ENCODE results near the gene MTMR3.
"Not testable (repeated sequence)": the region's sequence is repeated elsewhere in the genome, so short reads cannot be mapped to it uniquely, and the experiment has no call there.

DNA sequence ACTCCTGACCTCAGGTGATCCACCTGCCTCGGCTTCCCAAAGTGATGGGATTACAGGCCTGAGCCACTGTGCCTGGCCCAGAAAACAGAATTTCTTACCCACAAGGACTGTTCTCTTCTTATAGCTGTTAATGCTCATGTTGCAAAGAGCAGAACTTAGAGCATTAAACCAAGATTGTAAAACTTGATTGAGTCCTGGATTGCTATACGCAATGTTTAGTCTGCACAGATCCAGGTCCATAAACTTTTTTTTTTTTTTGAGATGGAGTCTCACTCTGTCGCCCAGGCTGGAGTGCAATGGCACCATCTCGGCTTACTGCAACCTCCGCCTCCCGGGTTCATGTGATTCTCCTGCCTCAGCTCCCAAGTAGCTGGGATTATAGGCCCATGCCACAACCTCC, 178.1 kb downstream of the MTMR3 start:
- TF ChIP-seq, protein P1, sequence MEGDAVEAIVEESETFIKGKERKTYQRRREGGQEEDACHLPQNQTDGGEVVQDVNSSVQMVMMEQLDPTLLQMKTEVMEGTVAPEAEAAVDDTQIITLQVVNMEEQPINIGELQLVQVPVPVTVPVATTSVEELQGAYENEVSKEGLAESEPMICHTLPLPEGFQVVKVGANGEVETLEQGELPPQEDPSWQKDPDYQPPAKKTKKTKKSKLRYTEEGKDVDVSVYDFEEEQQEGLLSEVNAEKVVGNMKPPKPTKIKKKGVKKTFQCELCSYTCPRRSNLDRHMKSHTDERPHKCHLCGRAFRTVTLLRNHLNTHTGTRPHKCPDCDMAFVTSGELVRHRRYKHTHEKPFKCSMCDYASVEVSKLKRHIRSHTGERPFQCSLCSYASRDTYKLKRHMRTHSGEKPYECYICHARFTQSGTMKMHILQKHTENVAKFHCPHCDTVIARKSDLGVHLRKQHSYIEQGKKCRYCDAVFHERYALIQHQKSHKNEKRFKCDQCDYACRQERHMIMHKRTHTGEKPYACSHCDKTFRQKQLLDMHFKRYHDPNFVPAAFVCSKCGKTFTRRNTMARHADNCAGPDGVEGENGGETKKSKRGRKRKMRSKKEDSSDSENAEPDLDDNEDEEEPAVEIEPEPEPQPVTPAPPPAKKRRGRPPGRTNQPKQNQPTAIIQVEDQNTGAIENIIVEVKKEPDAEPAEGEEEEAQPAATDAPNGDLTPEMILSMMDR (IDR thresholded peaks at IDR 0.05) = not testable (repeated sequence)
- not testable (repeated sequence) for TF ChIP-seq POLR2A (IDR thresholded peaks at IDR 0.05)

Measured in adrenal gland (tissue), 5 donors.